Mesodermal cell (in vitro differentiated cells): ENCODE data around the gene TM9SF1.
"Not testable (repeated sequence)": the region's sequence is repeated elsewhere in the genome, so short reads cannot be mapped to it uniquely, and the experiment has no call there.

ENCODE experiments used
- H3K27ac ChIP-seq: 2 replicates; pipeline ENCODE4 v1.7.0; 2013; ENCODE audit warnings: mild to moderate bottlenecking, low read depth, low read length, moderate library complexity; ENCODE audit not compliant: severe bottlenecking
- H3K36me3 ChIP-seq: 2 replicates; pipeline ENCODE4 v1.7.1; 2013; ENCODE audit warnings: mild to moderate bottlenecking, low read length, moderate library complexity; ENCODE audit not compliant: control insufficient read depth, insufficient read depth
- H3K4me1 ChIP-seq: one replicate; pipeline ENCODE4 v1.7.1; 2013; ENCODE audit warnings: mild to moderate bottlenecking, low read length; ENCODE audit not compliant: insufficient read depth, control insufficient read depth, poor library complexity, severe bottlenecking
- H3K4me3 ChIP-seq: 2 replicates; pipeline ENCODE4 v1.7.0; 2013; ENCODE audit warnings: low read length, control low read depth, mild to moderate bottlenecking; ENCODE audit not compliant: insufficient read depth, poor library complexity, severe bottlenecking; ENCODE audit errors: extremely low read depth
- H3K9me3 ChIP-seq: 2 replicates; pipeline ENCODE4 v1.7.1; 2013; ENCODE audit warnings: mild to moderate bottlenecking, low read length, moderate library complexity; ENCODE audit not compliant: control insufficient read depth
- WGBS, 2 experiments: methylation state at CpG; one replicate each; pipeline ENCODE4 v1.1.5; 2013; ENCODE audit warnings: missing lambda C conversion rate in 2 of 2; ENCODE audit not compliant: insufficient coverage in 2 of 2; 5-methylcytosine and 5-hydroxymethylcytosine counted together

The TM9SF1 gene

DNA sequence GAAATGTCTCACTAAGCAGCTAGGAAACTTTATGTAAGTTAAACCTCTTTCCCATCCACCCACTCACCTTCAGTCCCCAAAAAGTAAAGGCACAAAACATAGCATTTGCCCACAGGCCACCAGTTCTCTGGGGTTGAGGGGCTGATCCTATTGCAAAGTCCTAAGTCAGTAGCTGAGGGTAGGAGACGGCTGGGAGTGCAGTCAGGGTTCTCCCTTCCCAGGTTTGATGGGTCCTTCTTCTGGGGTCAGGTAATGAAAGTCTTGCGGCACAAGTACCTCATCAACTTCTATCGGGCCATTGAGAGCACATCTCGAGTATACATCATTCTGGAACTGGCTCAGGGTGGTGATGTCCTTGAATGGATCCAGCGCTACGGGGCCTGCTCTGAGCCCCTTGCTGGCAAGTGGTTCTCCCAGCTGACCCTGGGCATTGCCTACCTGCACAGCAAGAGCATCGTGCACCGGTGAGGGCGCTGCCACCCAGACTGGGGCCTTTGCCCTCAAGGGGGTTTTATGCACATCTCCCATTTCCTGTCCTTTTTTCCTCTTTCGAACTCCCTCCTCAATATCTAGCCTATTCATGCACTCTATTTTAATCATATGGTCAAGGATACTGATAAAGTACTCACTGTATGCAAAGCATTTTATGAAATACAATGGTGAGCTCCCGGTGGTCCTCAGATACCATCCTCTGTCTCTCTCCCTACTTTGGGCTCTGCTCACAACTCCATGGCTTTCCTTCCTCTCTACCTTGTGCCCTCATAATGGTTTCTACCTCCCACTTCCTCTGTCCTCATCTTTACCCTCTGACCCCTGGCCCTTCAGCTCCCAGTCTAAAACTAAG is 11.2 kb upstream of the TM9SF1 start:
- H3K36me3 ChIP-seq = peaks cover 84% of the 10 kb centered on the region
- 90 to 97% methylated on average over 9 to 10 of the region's 11 CpGs for WGBS, 2 experiments
- no peak overlapping the region for H3K27ac ChIP-seq
- no peak overlapping the region for H3K4me3 ChIP-seq
- peaks cover 2% of the 10 kb centered on the region for H3K9me3 ChIP-seq
- no peaks in the 10 kb centered on the region for H3K4me1 ChIP-seq

DNA sequence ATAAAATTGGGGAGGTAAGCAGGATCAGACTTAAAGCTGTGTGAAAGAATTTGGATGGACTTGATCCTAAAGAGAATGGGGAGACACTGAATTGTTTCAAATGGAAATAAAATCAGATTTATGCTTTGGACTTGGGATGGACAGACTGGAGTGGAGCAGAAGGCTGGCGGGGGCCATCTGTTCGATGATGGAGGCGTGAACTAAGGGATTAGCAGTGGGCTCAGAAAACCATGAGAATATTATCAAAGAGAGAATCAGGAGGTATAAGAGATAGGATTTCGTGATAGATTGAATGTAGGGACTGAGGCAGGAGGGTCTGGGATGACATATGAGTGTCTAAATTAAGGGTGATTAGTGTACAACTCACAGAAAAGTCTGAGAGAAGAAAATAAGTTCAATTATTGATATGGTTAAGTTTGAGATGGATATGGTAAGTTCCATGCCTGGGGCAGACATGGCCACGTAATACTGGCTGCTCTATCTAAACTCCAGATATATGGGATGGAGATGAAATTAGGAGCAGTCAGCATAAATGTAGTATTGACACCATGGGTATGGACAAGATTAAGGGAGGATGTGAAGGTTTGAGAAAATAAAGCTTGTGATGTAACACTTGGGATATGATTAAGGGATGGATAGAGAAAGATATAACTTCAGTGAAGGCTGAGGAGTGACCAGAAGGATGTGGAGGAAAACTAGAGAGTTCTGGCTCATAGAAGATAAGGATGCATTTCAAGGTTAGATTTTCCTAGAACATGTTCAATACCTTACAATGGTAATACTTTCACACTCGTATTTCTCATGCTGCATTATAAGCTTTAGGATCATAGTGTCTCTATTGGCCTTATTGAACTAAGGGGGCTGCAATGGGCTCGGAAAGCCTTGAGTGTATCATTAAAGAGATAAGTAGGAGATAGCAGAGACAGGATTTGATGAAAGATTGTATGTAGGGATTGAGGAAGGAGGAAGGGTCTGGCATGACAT is 9.2 kb upstream of the TM9SF1 start:
- WGBS, 2 experiments = 94 to 98% methylated on average over 5 to 6 of the region's 7 CpGs
- Histone ChIP-seq H3K4me3 (no peak overlapping the region), H3K9me3 (peaks cover 6% of the 10 kb centered on the region), H3K36me3 (peaks cover 77% of the 10 kb centered on the region), H3K4me1 (no peaks in the 10 kb centered on the region), H3K27ac (no peak overlapping the region)

GRCh38 chr14:24203249-24203886 is 8.1 kb upstream of the TM9SF1 start:
- H3K4me1 ChIP-seq, H3K4me3 ChIP-seq, H3K9me3 ChIP-seq, H3K27ac ChIP-seq: not testable (repeated sequence)
- 89 to 99% methylated on average over 11 of the region's 16 CpGs for WGBS, 2 experiments
- peaks cover 76% of the 10 kb centered on the region for H3K36me3 ChIP-seq

- not testable (repeated sequence) for H3K4me3 ChIP-seq, H3K27ac ChIP-seq, H3K4me1 ChIP-seq, H3K9me3 ChIP-seq
- WGBS, 2 experiments = 62 to 72% methylated on average over 8 of the region's 8 CpGs
- H3K36me3 ChIP-seq = peaks cover 68% of the 10 kb centered on the region
Measured at GRCh38 chr14:24202538-24202937, 7.3 kb upstream of the TM9SF1 start.

- Histone ChIP-seq H3K4me3 (no peak overlapping the region), H3K9me3 (peaks cover 6% of the 10 kb centered on the region), H3K36me3 (peaks cover 40% of the 10 kb centered on the region), H3K27ac (no peak overlapping the region), H3K4me1 (peaks cover 3% of the 10 kb centered on the region)
- WGBS, 2 experiments = 97 to 100% methylated on average over 5 to 6 of the region's 7 CpGs
Measured at GRCh38 chr14:24198814-24199524, 3.7 kb upstream of the TM9SF1 start.

DNA sequence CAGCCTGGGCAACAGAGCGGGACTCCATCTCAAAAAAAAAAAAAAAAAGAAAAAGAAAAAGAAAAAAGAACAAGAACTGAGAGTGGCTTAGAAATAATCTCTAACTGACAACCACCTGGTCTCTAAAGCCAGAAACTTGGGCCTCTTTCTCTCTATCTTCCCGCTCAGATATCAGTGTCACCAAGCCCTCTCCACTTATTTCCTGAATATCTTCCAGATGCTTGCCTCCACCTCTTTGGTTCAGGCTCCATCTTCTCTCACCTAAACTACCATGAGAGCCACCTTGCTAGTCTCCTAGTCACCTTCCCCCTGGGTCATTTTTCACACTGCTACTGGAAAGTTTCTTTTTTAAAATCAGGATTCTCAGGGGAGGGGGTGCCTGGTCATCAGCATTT is 1.8 kb upstream of the TM9SF1 start:
- Histone ChIP-seq H3K9me3 (peaks cover 6% of the 10 kb centered on the region), H3K4me1 (peaks cover 3% of the 10 kb centered on the region), H3K36me3 (peaks cover 43% of the 10 kb centered on the region), H3K4me3 (no peak overlapping the region), H3K27ac (no peak overlapping the region)
- 100% methylated on average over 1 of the region's 2 CpGs for WGBS, 2 experiments

DNA sequence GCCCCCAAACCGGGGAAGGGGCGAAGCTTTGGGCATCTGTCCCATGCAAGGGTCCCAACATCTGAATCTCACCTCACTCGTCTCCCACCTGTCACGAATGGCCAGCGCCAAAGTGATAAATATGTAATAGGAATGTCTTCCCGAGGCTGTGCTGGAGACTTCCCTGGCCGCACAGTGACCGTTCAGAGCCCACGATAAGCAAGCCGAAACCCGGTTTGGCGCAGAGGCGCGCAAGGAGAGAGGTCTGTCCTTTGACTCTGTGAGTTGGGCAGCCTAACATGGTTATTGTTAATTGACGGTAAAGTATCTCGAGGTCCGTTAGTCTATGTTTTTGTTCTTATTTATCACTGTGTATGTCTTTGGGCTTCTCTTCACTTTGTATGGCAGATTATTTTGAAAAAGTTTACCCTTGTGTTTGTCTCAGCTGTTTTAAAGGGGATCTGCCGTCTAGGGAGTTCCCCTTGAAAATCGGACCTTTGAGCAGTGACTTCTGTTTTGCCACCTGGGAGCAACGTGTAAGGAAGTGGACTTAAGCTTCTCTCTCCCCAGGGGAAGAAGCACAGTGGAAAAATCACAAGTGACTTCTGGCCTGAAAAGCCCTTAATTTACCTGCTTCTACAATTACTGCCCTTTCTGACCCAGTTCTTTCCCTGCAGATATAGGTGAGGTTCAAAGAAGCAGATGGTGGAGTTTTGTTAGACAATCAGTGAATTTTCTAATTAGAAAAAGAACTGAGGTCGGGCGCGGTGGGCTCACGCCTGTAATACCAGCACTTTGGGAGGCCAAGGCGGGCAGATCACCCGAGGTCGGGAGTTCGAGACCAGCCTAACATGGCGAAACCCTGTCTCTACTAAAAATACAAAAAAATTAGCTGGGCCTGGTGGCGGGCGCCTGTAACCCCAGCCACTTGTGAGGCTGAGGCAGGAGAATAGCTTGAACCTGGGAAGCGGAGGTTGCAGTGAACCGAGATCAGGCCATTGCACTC is 1.1 kb upstream of the TM9SF1 start:
- Histone ChIP-seq H3K4me3 (peak overlapping the region; percentile 78), H3K9me3 (peaks cover 3% of the 10 kb centered on the region), H3K36me3 (peaks cover 45% of the 10 kb centered on the region), H3K4me1 (peaks cover 3% of the 10 kb centered on the region), H3K27ac (peak overlapping the region; percentile 98)
- 19 to 43% methylated on average over 20 to 26 of the region's 33 CpGs for WGBS, 2 experiments

- H3K36me3 ChIP-seq = peaks cover 46% of the 10 kb centered on the region
Measured at GRCh38 chr14:24194873-24195185, 412 bp downstream of the TM9SF1 start.

GRCh38 chr14:24194186-24194872 is 912 bp downstream of the TM9SF1 start:
- Histone ChIP-seq H3K9me3 (no peaks in the 10 kb centered on the region), H3K4me3 (peak overlapping the region; percentile 78), H3K4me1 (peaks cover 3% of the 10 kb centered on the region), H3K27ac (peak overlapping the region; percentile 98), H3K36me3 (peaks cover 44% of the 10 kb centered on the region)
- WGBS, 2 experiments = 91 to 100% methylated on average over 5 of the region's 7 CpGs

More at GRCh38 chr14:24194873-24195185, 412 bp downstream of the TM9SF1 start:
- H3K4me1 ChIP-seq = peaks cover 3% of the 10 kb centered on the region
- 58 to 90% methylated on average over 7 to 8 of the region's 8 CpGs for WGBS, 2 experiments
- H3K27ac ChIP-seq = peak overlapping the region; percentile 98
- peak overlapping the region; percentile 78 for H3K4me3 ChIP-seq
- no peaks in the 10 kb centered on the region for H3K9me3 ChIP-seq
